Natural killer cell (primary cell): ENCODE data around the gene DCAF5. TPM values are rescaled to one million over a fixed set of nuclear protein-coding genes. Genes with fewer than 3 reads are reported as not detected.
A peak's percentile ranks its signal among the peaks of the same experiment; 100 is the strongest.

Experiments used
- ATAC-seq, 3 donors: fragments of 150-1000 bp in 2 of 3; fragments of 200-7000 bp in 1 of 3; cut with Tn5 transposase; 1 replicate in 1 of 3; 2 replicates in 2 of 3; pipeline ENCODE4 v1.10.0; 2021; ENCODE audit warnings: mild to moderate bottlenecking in 2 of 3, moderate library complexity in 2 of 3
- DNase-seq, 2 donors: peaks; one replicate each; pipeline versions ENCODE4 v3.0.0 to v3.0.0-alpha.2; 2013 to 2021; ENCODE audit warnings: mixed read lengths in 1 of 2
- H3K27ac ChIP-seq: one replicate; pipeline ENCODE4 v1.5.1; 2013; ENCODE audit warnings: mild to moderate bottlenecking, low read length
- H3K27me3 ChIP-seq: one replicate; pipeline ENCODE4 v1.6.1; 2013; ENCODE audit warnings: low read length; ENCODE audit not compliant: control insufficient read depth, insufficient read depth
- H3K36me3 ChIP-seq: one replicate; pipeline ENCODE4 v1.6.1; 2013; ENCODE audit warnings: low read length; ENCODE audit not compliant: control insufficient read depth, insufficient read depth
- H3K4me1 ChIP-seq: one replicate; pipeline ENCODE4 v1.6.1; 2013; ENCODE audit warnings: low read length; ENCODE audit not compliant: control insufficient read depth, insufficient read depth
- H3K4me3 ChIP-seq: one replicate; pipeline ENCODE4 v1.5.1; 2013; ENCODE audit warnings: low read length
- H3K9me3 ChIP-seq: one replicate; pipeline ENCODE4 v1.6.1; 2013; ENCODE audit warnings: low read length; ENCODE audit not compliant: control insufficient read depth, insufficient read depth
- H3K27ac Mint-ChIP-seq, 2 donors: one replicate each; pipeline ENCODE4 v1.8.0; 2022; ENCODE audit warnings: mild to moderate bottlenecking in 2 of 2, mixed read lengths in 2 of 2, moderate library complexity in 1 of 2
- H3K27me3 Mint-ChIP-seq, 2 donors: one replicate each; pipeline ENCODE4 v1.8.0; 2022; ENCODE audit warnings: low read depth in 2 of 2, mixed read lengths in 2 of 2
- H3K36me3 Mint-ChIP-seq: one replicate; pipeline ENCODE4 v1.8.0; 2022; ENCODE audit warnings: mixed read lengths
- H3K4me1 Mint-ChIP-seq, 2 donors: one replicate each; pipeline ENCODE4 v1.8.0; 2022; ENCODE audit warnings: mixed read lengths in 2 of 2
- H3K4me3 Mint-ChIP-seq: one replicate; pipeline ENCODE4 v1.8.0; 2022; ENCODE audit warnings: mild to moderate bottlenecking, moderate library complexity, mixed read lengths
- H3K9me3 Mint-ChIP-seq, 2 donors: one replicate each; pipeline ENCODE4 v1.8.0; 2022; ENCODE audit warnings: mixed read lengths in 2 of 2
- CTCF ChIP-seq: fragments of 200-600 bp; IDR thresholded peaks from one replicate; pipeline ENCODE4 v1.8.0; 2022; ENCODE audit warnings: antibody characterized with exemption
- WGBS: methylation state at CpG from one replicate; pipeline ENCODE4 v1.1.7; 2013; ENCODE audit warnings: missing lambda C conversion rate; ENCODE audit not compliant: insufficient coverage; 5-methylcytosine and 5-hydroxymethylcytosine counted together
- intact Hi-C: fragments of 100-400 bp; cut with micrococcal nuclease; formaldehyde crosslinking; loops from one replicate; pipeline ENCODE4 v1.14.2; 2022
- total RNA-seq, 4 donors: library from RNA; stranded (reverse); fragments of 120-200 nt in 1 of 4; gene quantifications; one replicate each; pipeline versions ENCODE4 v1.2.3 to v1.2.4, GENCODE V29; 2013 to 2022

DCAF5 gene
- total RNA-seq, 3 donors from 2014 or later (not counting 1 experiment from before 2014, with no cell fraction given): 92.0 to 112 (median 99.2) TPM

DNA sequence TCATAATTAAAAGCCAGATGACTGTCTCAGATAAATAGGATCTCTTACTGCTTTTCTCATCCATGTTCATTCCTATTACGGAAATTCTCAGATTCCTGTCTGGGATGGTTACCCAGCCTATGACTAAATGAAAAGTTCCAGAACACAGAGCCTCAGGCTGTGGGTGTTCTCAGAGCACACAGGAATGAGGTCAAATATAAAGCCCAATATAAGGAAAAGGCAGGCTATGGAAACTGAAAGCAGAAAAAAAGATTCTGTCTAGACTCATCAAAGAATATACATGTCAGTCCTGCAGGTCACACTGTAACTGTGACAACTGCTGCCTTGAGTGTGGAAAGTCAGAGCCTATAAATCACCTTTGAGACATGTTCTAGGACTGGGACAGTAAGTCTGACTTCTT, 64.3 kb downstream of the DCAF5 start:
- no peak for ATAC-seq
- no peak for TF ChIP-seq CTCF
- H3K36me3 ChIP-seq: peaks cover 47% of the 10 kb centered on the region
- peak overlapping the region; percentile 27 to 59 for H3K27ac Mint-ChIP-seq
- no peaks in the 10 kb centered on the region for H3K27me3 ChIP-seq
- intact Hi-C loops: no loop called here
- no peak overlapping the region for H3K4me3 ChIP-seq
- no peak for DNase-seq
- H3K9me3 ChIP-seq: no peaks in the 10 kb centered on the region
- no peak overlapping the region for H3K27ac ChIP-seq
- peaks cover 22% of the 10 kb centered on the region for H3K36me3 Mint-ChIP-seq
- 100% methylated on average over 1 of the region's 1 CpG for WGBS
- no peaks in the 10 kb centered on the region for H3K4me1 ChIP-seq
- peaks cover 15 to 30% of the 10 kb centered on the region in 2 donors for H3K4me1 Mint-ChIP-seq
- no peaks in the 10 kb centered on the region for H3K27me3 Mint-ChIP-seq
- no peak overlapping the region for H3K4me3 Mint-ChIP-seq
- H3K9me3 Mint-ChIP-seq: no peaks in the 10 kb centered on the region

- H3K9me3 Mint-ChIP-seq: no peaks in the 10 kb centered on the region
- intact Hi-C loops: no loop called here
- Histone ChIP-seq H3K27ac (no peak overlapping the region), H3K4me3 (no peak overlapping the region), H3K36me3 (peaks cover 62% of the 10 kb centered on the region), H3K27me3 (no peaks in the 10 kb centered on the region), H3K4me1 (no peaks in the 10 kb centered on the region), H3K9me3 (no peaks in the 10 kb centered on the region)
- ATAC-seq (no peak), DNase-seq (no peak)
- H3K4me1 Mint-ChIP-seq: peaks cover 15 to 32% of the 10 kb centered on the region in 2 donors
- no peak overlapping the region for H3K4me3 Mint-ChIP-seq
- no peaks in the 10 kb centered on the region for H3K27me3 Mint-ChIP-seq
- peak overlapping the region; percentile 65 to 78 for H3K27ac Mint-ChIP-seq
- no peak for TF ChIP-seq CTCF
- peaks cover 29% of the 10 kb centered on the region for H3K36me3 Mint-ChIP-seq
- 98% methylated on average over 3 of the region's 3 CpGs for WGBS
Observed at GRCh38 chr14:69087061-69087461, 65.9 kb downstream of the DCAF5 start.

DNA sequence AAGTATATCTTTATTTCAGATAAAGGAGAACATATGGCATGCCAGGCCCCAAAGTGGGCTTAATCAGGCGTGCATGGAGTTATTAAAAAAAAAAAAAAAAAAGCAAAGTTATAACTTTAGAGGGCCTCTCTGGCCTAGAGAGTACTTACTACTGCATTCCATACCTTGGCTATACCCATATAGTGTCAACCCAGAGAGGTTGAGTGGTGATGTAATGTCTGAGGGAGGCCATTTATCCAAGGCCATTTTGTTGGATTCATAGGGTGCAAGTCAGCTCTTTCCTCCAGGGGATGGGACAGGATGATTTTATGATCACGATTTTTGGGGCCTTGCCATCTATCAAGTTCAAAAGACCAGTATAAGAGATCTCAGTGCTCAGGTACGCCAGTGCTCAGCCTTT, 66.4 kb downstream of the DCAF5 start:
- Mint-ChIP-seq H3K27me3 (no peaks in the 10 kb centered on the region), H3K27ac (peak overlapping the region; percentile 65 to 78), H3K4me1 (peaks cover 16 to 30% of the 10 kb centered on the region in 2 donors), H3K4me3 (no peak overlapping the region), H3K36me3 (peaks cover 28% of the 10 kb centered on the region), H3K9me3 (no peaks in the 10 kb centered on the region)
- 100% methylated on average over 3 of the region's 3 CpGs for WGBS
- Histone ChIP-seq H3K4me3 (no peak overlapping the region), H3K36me3 (peaks cover 66% of the 10 kb centered on the region), H3K9me3 (no peaks in the 10 kb centered on the region), H3K4me1 (no peaks in the 10 kb centered on the region), H3K27ac (no peak overlapping the region), H3K27me3 (no peaks in the 10 kb centered on the region)
- no peak for TF ChIP-seq CTCF
- ATAC-seq (no peak), DNase-seq (no peak)
- intact Hi-C loops: no loop called here

DNA sequence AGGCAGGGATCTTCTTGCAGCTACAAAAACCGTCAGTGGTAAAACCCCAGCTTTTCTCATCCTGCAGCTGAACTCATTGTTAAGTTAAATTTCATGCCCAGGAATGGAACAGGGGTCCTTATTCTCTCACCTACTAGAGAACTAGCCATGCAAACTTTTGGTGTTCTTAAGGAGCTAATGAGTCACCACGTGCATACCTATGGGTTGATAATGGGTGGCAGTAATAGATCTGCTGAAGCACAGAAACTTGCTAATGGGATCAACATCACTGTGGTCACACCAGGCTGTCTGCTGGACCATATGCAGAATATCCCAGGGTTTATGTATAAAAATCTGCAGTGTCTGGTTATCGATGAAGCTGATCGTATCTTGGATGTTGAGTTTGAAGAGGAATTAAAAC, 68.9 kb downstream of the DCAF5 start:
- no peaks in the 10 kb centered on the region for H3K9me3 Mint-ChIP-seq
- Histone ChIP-seq H3K4me1 (no peaks in the 10 kb centered on the region), H3K27me3 (no peaks in the 10 kb centered on the region), H3K36me3 (peaks cover 54% of the 10 kb centered on the region), H3K27ac (no peak overlapping the region), H3K9me3 (no peaks in the 10 kb centered on the region), H3K4me3 (no peak overlapping the region)
- H3K27me3 Mint-ChIP-seq: no peaks in the 10 kb centered on the region
- H3K4me1 Mint-ChIP-seq: peaks cover 36 to 42% of the 10 kb centered on the region in 2 donors
- DNase-seq: no peak
- H3K4me3 Mint-ChIP-seq: no peak overlapping the region
- H3K36me3 Mint-ChIP-seq: peaks cover 22% of the 10 kb centered on the region
- TF ChIP-seq CTCF: no peak
- ATAC-seq: no peak
- intact Hi-C loops: no loop called here
- H3K27ac Mint-ChIP-seq: no peak overlapping the region
- WGBS: 97% methylated on average over 4 of the region's 4 CpGs
